Activated CD8-positive, alpha-beta memory T cell treated with anti-CD3 and anti-CD28 coated beads, Interleukin-2, amount 50 U/mL, for 1 hour (primary cell): ENCODE measurements around the gene NUF2.
"Not testable (repeated sequence)": the region's sequence is repeated elsewhere in the genome, so short reads cannot be mapped to it uniquely, and the experiment has no call there.

Experiments
- DNase-seq: peaks from one replicate; pipeline ENCODE4 v3.0.0-alpha.2; 2020; ENCODE audit errors: extremely low read depth

Gene NUF2

DNA sequence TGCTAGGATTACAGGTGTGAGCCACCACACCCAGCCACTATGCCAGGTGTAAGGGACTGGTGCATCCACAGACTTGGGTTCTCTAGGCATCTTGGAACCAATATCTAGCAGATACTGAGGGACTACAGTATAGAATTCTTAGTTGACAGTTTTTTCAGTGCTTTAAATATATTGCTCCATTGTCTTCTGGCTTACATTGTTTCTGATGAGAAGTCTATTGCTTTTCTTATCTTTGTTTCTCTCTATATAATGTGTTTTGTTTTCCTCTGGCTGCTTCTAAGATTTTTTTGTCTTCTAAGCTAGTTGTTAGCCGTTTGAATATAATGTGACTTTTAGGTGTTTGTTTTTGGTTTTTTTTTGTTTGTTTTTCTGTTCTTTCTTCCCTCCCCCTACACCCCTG, 13.5 kb downstream of the NUF2 start:
- DNase-seq = no peak

- no peak for DNase-seq
Measured at GRCh38 chr1:163337631-163338030, 15.9 kb downstream of the NUF2 start.

- no peak for DNase-seq
Measured at GRCh38 chr1:163346326-163346870, 24.6 kb downstream of the NUF2 start.

GRCh38 chr1:163347106-163347505, 25.4 kb downstream of the NUF2 start:
- DNase-seq = no peak

GRCh38 chr1:163351912-163352311, 30.2 kb downstream of the NUF2 start:
- no peak for DNase-seq

DNA sequence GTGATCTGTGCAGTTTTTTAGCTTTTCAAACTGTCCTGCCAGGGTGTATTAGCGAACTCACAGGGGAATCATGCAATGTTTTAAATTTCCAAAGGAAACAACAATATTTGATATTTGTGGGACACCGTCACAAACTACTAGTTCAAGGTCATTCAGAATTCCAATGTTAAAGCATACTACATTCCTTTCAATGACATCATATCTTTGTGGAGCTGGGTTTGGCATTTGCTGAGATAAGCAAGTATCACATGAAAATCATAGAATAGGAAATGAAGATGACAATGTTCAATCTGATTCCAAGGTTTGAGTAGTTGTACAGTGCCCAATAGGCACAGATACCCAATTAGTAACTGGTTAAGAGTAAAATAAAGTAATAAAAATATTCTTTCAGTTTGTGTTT, 35.6 kb downstream of the NUF2 start:
- DNase-seq = no peak

DNA sequence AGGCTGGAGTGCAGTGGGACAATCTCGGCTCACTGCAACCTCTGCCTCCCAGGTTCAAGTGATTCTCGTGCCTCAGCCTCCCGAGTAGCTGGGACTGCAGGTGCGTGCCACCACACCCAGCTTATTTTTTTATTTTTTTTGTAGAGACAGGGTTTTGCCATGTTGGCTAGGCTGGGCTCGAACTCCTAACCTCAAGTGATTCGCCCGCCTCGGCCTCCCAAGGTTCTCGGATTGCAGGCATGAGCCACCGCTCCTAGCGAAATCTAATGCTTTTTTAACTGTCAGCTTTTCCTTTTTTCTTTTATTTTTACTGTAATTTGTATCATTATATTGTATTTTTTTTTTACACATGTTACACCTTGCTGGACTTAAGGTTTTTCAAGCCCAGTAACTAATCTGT, 36.4 kb downstream of the NUF2 start:
- not testable (repeated sequence) for DNase-seq

- DNase-seq = no peak
Measured at GRCh38 chr1:163361123-163361934, 39.6 kb downstream of the NUF2 start.

- DNase-seq = no peak
Measured at GRCh38 chr1:163365186-163365585, 43.4 kb downstream of the NUF2 start.

DNA sequence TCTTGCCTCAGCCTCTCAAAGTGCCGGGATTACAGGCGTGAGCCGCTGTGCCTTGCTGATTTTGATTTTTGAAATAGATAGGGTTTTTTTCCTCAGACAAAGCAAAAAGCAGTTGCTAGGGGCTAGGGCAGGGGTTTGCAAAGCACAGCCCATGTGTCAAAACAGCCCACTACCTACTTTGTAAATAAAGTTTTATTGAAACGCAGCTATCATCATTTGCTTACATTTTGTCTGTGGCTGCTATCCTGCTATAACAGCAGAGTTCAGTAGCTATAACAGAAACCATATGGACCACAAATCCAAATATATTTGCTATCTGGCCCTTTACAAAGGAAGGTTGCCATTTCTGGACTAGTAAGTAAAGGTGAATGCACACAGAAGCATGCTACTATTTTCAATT, 44.8 kb downstream of the NUF2 start:
- DNase-seq = no peak

DNA sequence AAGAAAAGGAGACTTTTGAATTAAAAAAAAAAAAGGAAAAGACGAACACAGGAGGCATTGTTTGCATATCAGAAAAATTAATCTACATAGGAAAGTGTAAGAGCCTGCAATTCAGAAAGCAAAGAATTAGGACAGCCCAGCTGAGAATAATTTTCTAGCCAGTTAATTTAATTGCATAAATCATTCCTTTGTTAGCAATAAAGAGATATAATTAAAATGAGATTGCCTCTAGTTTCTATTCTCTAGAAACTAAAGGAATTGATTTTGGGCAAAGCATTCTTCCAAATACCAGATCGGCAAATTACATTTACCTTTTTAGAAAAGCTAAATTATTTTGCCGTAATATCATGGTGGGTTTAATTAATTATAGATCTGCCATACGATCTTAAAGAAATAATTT, 46.0 kb downstream of the NUF2 start:
- DNase-seq = no peak

DNA sequence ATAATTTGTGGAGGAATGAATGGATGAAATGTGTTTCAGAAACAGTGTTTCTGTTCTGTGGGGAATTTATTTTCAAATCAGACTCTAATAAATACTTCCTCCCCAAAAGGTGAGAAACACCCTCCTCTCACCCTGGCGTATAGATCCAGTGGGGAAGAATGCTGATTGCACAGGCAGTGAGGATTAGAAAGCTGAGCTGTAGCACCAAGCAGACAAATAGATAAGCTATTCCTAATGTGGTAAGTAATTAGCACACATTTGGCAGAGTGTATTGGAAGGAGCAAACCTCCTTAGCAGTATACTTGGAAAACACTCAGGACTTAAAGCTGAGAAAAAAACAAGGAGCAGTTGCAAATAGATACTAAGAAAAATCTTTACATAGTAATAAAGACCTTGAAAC, 50.8 kb downstream of the NUF2 start:
- DNase-seq = no peak

GRCh38 chr1:163378554-163378953, 56.8 kb downstream of the NUF2 start:
- no peak for DNase-seq

- no peak for DNase-seq
Measured at GRCh38 chr1:163379801-163380200, 58.0 kb downstream of the NUF2 start.

DNA sequence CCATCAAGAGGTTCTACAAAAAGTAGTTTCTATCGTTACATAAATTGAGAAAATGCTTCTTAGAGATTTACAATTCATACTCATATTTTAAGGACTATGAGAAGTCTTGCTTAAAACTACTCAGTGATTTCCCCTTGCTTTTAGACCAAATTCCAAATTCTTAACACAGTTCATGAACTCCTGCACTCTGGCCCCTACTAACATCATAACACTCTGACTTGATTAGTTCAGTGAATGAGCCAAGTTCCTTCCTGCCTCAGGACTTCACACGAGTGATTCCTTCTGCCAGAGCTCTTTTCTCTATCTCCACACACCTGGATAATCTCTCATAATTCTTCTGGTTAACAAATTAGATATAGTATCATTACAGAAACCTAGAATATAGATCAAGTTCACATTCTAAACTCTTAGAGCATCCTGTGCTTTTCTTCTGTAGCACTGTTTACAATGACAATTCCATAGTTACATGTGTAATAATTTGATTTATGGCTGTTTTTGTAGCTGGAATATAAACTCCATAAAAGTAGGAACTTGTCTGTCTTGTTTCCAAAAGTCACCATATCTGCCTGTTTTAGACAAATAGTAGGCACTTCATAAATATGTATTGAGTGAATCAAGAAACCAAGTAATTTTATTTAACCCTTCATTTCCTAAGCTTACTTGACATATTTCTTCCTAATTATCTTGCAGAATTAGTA, 59.9 kb downstream of the NUF2 start:
- DNase-seq = no peak

GRCh38 chr1:163382395-163382794, 60.6 kb downstream of the NUF2 start:
- no peak for DNase-seq

DNA sequence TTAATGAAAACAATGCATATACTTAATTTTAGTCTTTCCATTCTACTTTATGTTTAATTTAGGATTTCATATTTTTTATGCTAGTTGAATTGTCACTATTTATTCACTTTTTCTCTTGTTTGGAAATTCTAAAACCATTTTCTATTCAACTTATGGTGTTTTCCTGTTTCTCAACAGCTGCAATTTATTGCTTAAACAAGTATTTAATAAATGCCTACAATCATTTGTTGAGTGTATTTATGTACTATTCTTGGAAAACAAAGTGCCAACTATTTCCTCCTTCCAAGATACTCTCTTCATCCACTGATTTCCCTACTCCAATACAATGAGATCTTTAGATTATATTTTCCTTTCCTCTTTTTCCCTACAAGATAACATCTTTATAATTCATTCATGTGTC, 65.4 kb downstream of the NUF2 start:
- no peak for DNase-seq

DNA sequence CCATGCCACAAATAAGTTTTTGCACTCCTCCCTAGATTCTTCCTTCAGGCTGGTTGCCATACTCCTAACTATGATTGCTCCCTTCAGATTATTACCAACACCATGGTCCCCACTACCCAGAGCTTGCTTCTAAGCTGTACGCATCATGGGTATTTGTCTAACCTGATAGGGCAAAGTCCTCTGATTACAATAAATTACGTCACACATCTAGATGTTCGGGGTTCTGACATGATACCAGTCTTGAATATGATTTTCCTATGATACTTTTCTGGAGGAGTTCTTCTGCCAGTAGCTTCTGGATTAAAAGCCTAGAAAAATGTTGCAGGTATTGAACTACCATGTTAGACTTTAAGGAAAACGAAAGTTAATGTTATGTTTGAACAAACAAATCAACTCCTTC, 67.2 kb downstream of the NUF2 start:
- no peak for DNase-seq

GRCh38 chr1:163395790-163396189, 74.0 kb downstream of the NUF2 start:
- no peak for DNase-seq

DNA sequence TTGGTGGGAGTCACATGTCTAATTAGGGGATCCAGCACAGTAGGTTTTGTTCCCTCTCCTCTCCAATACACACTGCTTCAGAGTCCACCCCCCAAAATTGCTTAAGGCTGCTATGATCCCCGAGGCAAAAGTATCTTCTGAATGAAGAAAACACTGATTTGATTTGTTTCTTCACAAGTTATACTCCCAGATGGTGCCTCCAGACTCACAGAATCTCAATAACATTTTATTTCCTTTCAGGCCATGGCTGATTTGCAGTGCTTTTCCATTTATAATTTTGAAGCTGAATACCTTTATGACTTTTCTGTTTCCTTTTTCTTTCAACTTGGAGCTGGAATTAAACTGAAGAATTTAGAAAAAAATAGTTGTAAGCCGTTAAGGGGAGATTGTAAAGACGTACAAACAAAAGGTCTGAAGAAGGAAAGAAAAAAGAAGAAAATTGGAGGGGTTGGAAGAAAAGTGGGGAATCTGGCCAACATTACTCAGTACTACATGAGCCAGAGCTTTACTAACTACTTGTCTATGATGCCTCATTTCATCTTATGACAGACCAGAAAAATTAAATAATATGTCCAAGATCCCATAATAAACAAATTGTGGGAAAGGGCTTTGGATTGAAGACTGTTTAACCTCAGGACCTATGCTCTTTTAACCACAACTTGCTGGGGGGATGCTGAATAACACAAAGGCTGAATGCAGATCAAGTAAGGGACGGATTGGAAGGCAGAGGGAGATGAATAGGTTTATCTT, 75.9 kb downstream of the NUF2 start:
- DNase-seq = no peak

DNA sequence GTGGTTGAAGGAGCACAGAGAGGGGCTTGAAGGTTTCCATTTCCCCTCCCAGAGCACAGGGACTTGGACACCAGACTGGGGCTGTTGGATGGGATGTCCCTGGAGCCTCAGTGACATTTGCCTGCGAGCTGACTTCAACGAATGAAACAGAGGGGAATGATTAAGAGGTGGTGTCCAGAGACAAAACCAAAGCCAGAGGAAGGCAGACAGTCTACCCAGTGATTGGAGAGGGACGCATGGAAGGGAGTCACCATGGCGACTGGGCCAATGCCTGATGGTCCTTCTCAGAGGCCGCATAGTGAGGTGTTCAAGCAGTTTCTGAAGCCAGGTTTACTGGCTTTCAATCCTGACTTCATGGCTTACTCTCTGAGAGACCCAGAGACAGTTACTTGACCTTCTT, 77.2 kb downstream of the NUF2 start:
- DNase-seq = no peak

GRCh38 chr1:163399976-163400601, 78.3 kb downstream of the NUF2 start:
- no peak for DNase-seq
